Astrocyte (in vitro differentiated cells and primary cell): Measurements from ENCODE around the gene TBC1D19. TPM values are rescaled to one million over a fixed set of nuclear protein-coding genes. Genes with fewer than 3 reads are reported as not detected.

ENCODE experiments used
- DNase-seq: peaks from one replicate; pipeline ENCODE4 v3.0.0-alpha.2; 2010; ENCODE audit warnings: low read depth
- FAIRE-seq: peaks from 2 replicates; lab custom pipeline; 2011; peaks lifted over from hg19 to GRCh38; lab: Jason Lieb, UNC
- H2AFZ ChIP-seq: 2 replicates; pipeline ENCODE4 v1.6.0; 2012; ENCODE audit warnings: low read depth, low read length, inconsistent platforms
- H3K27ac ChIP-seq: 2 replicates; pipeline ENCODE4 v1.5.1; 2011; ENCODE audit warnings: low read depth, low read length, inconsistent platforms
- H3K27me3 ChIP-seq: 2 replicates; pipeline ENCODE4 v1.6.0; 2011; ENCODE audit warnings: low read length, inconsistent platforms; ENCODE audit not compliant: insufficient read depth
- H3K36me3 ChIP-seq: 2 replicates; pipeline ENCODE4 v1.5.1; 2011; ENCODE audit warnings: low read length, inconsistent platforms; ENCODE audit not compliant: insufficient read depth
- H3K4me1 ChIP-seq: 2 replicates; pipeline ENCODE4 v1.5.1; 2011; ENCODE audit warnings: low read length, inconsistent platforms; ENCODE audit not compliant: insufficient read depth
- H3K4me2 ChIP-seq: 2 replicates; pipeline ENCODE4 v1.6.0; 2012; ENCODE audit warnings: low read length, inconsistent platforms
- H3K4me3 ChIP-seq: 2 replicates; pipeline ENCODE4 v1.5.1; 2011; ENCODE audit warnings: low read depth, mild to moderate bottlenecking, low read length, inconsistent platforms; ENCODE audit not compliant: insufficient read depth
- H3K79me2 ChIP-seq: 2 replicates; pipeline ENCODE4 v1.6.0; 2012; ENCODE audit warnings: mild to moderate bottlenecking, low read length, inconsistent platforms; ENCODE audit not compliant: insufficient read depth
- H3K9ac ChIP-seq: 2 replicates; pipeline ENCODE4 v1.6.0; 2012; ENCODE audit warnings: mild to moderate bottlenecking, low read length, inconsistent platforms
- H3K9me3 ChIP-seq: 2 replicates; pipeline ENCODE4 v1.5.1; 2012; ENCODE audit warnings: low read depth, mild to moderate bottlenecking, low read length, inconsistent platforms; ENCODE audit not compliant: insufficient read depth
- H4K20me1 ChIP-seq: 2 replicates; pipeline ENCODE4 v1.6.0; 2012; ENCODE audit warnings: low read length, inconsistent platforms; ENCODE audit not compliant: insufficient read depth
- H3K27ac Mint-ChIP-seq: one replicate; pipeline ENCODE4 v1.8.0; 2021; ENCODE audit warnings: mild to moderate bottlenecking, mixed read lengths; ENCODE audit not compliant: unreplicated experiment
- H3K27me3 Mint-ChIP-seq: one replicate; pipeline ENCODE4 v1.8.0; 2021; ENCODE audit warnings: low read depth, mixed read lengths; ENCODE audit not compliant: unreplicated experiment
- H3K36me3 Mint-ChIP-seq: one replicate; pipeline ENCODE4 v1.8.0; 2021; ENCODE audit warnings: low read depth, mixed read lengths; ENCODE audit not compliant: unreplicated experiment
- H3K4me1 Mint-ChIP-seq: one replicate; pipeline ENCODE4 v1.8.0; 2021; ENCODE audit warnings: low read depth, mixed read lengths; ENCODE audit not compliant: unreplicated experiment
- H3K4me3 Mint-ChIP-seq: one replicate; pipeline ENCODE4 v1.8.0; 2021; ENCODE audit warnings: mild to moderate bottlenecking, moderate library complexity, mixed read lengths; ENCODE audit not compliant: unreplicated experiment
- H3K9me3 Mint-ChIP-seq: one replicate; pipeline ENCODE4 v1.8.0; 2021; ENCODE audit warnings: mild to moderate bottlenecking, mixed read lengths; ENCODE audit not compliant: unreplicated experiment
- CTCF ChIP-seq: IDR thresholded peaks from 2 replicates; pipeline ENCODE4 v1.5.1; 2011; ENCODE audit warnings: low read depth, mild to moderate bottlenecking, inconsistent platforms, low read length, moderate library complexity; ENCODE audit not compliant: insufficient read depth
- EZH2 ChIP-seq: IDR thresholded peaks from 2 replicates; pipeline ENCODE4 v1.6.1; 2012; ENCODE audit warnings: mild to moderate bottlenecking, low read length, inconsistent platforms; ENCODE audit not compliant: insufficient read depth
- total RNA-seq: library from RNA; stranded (reverse); gene quantifications from 2 replicates; pipeline ENCODE4 v1.2.1, GENCODE V29; 2021

TBC1D19 gene
- total RNA-seq, 1 donor from 2014 or later: 10.5 TPM

GRCh38 chr4:26746802-26747213 is 162.9 kb downstream of the TBC1D19 start:
- Histone ChIP-seq H4K20me1 (no peaks in the 10 kb centered on the region), H3K27ac (no peak overlapping the region), H3K9ac (no peak overlapping the region), H2AFZ (no peak overlapping the region), H3K36me3 (peaks cover 4% of the 10 kb centered on the region), H3K27me3 (no peaks in the 10 kb centered on the region), H3K4me2 (no peak overlapping the region), H3K4me1 (no peaks in the 10 kb centered on the region), H3K9me3 (no peaks in the 10 kb centered on the region), H3K4me3 (no peak overlapping the region), H3K79me2 (no peaks in the 10 kb centered on the region)
- DNase-seq: no peak
- TF ChIP-seq CTCF (no peak), EZH2 (no peak)
- FAIRE-seq: no peak
- Mint-ChIP-seq H3K4me1 (no peaks in the 10 kb centered on the region), H3K9me3 (no peaks in the 10 kb centered on the region), H3K27ac (no peak overlapping the region), H3K4me3 (no peak overlapping the region), H3K36me3 (peaks cover 2% of the 10 kb centered on the region), H3K27me3 (no peaks in the 10 kb centered on the region)

- H3K4me3 Mint-ChIP-seq: no peak overlapping the region
Measured at GRCh38 chr4:26748811-26749210, 164.9 kb downstream of the TBC1D19 start.

More at GRCh38 chr4:26748811-26749210, 164.9 kb downstream of the TBC1D19 start:
- no peak overlapping the region for H3K27ac Mint-ChIP-seq
- Histone ChIP-seq H2AFZ (no peak overlapping the region), H3K27ac (no peak overlapping the region), H3K79me2 (no peaks in the 10 kb centered on the region), H3K4me1 (no peaks in the 10 kb centered on the region), H3K4me3 (no peak overlapping the region), H3K9ac (no peak overlapping the region), H4K20me1 (no peaks in the 10 kb centered on the region), H3K36me3 (peaks cover 4% of the 10 kb centered on the region), H3K27me3 (no peaks in the 10 kb centered on the region), H3K9me3 (no peaks in the 10 kb centered on the region), H3K4me2 (no peak overlapping the region)
- TF ChIP-seq CTCF (no peak), EZH2 (no peak)
- H3K27me3 Mint-ChIP-seq: no peaks in the 10 kb centered on the region
- no peaks in the 10 kb centered on the region for H3K9me3 Mint-ChIP-seq
- peaks cover 5% of the 10 kb centered on the region for H3K36me3 Mint-ChIP-seq
- H3K4me1 Mint-ChIP-seq: no peaks in the 10 kb centered on the region
- no peak for DNase-seq
- no peak for FAIRE-seq
